H9 (cell line): ENCODE data around the gene UBN1. TPM values are rescaled to one million over a fixed set of nuclear protein-coding genes. Genes with fewer than 3 reads are reported as not detected.

Source experiments
- DNase-seq: peaks from one replicate; pipeline ENCODE4 v3.0.0-alpha.2; 2017
- H2AFZ ChIP-seq: one replicate; pipeline ENCODE4 v1.6.1; 2013; ENCODE audit warnings: mild to moderate bottlenecking, low read length, control low read depth, moderate library complexity
- H2AK5ac ChIP-seq: 2 replicates; pipeline ENCODE4 v1.6.1; 2013; ENCODE audit warnings: low read length, control low read depth, mixed read lengths; ENCODE audit not compliant: insufficient read length
- H2BK120ac ChIP-seq: one replicate; pipeline ENCODE4 v1.6.1; 2013; ENCODE audit warnings: low read depth, mild to moderate bottlenecking, low read length, control low read depth, inconsistent platforms; ENCODE audit not compliant: poor library complexity, severe bottlenecking
- H2BK12ac ChIP-seq: 2 replicates; pipeline ENCODE4 v1.6.1; 2013; ENCODE audit warnings: low read length, control low read depth, mixed read lengths, low read depth; ENCODE audit not compliant: insufficient read length
- H2BK15ac ChIP-seq: 2 replicates; pipeline ENCODE4 v1.6.1; 2013; ENCODE audit warnings: low read depth, low read length, control low read depth
- H2BK20ac ChIP-seq: one replicate; pipeline ENCODE4 v1.6.1; 2013; ENCODE audit warnings: low read depth, mild to moderate bottlenecking, low read length, control low read depth, inconsistent platforms; ENCODE audit not compliant: poor library complexity, severe bottlenecking
- H2BK5ac ChIP-seq: 2 replicates; pipeline ENCODE4 v1.6.1; 2013; ENCODE audit warnings: low read length, control low read depth, mixed read lengths; ENCODE audit not compliant: insufficient read length
- H3K14ac ChIP-seq: 2 replicates; pipeline ENCODE4 v1.6.1; 2013; ENCODE audit warnings: low read length, control low read depth; ENCODE audit not compliant: insufficient read depth
- H3K18ac ChIP-seq: 2 replicates; pipeline ENCODE4 v1.6.1; 2013; ENCODE audit warnings: low read depth, mild to moderate bottlenecking, mixed read lengths, low read length, control low read depth; ENCODE audit not compliant: insufficient read length
- H3K23ac ChIP-seq: 2 replicates; pipeline ENCODE4 v1.6.1; 2013; ENCODE audit warnings: low read length, control low read depth, mixed read lengths, low read depth; ENCODE audit not compliant: insufficient read length
- H3K23me2 ChIP-seq: 2 replicates; pipeline ENCODE4 v1.6.1; 2013; ENCODE audit warnings: low read depth, mild to moderate bottlenecking, mixed read lengths, low read length, control low read depth; ENCODE audit not compliant: insufficient read length, poor library complexity, severe bottlenecking
- H3K27ac ChIP-seq: 2 replicates; pipeline ENCODE4 v1.5.1; 2013; ENCODE audit warnings: low read length, control low read depth, mixed read lengths, low read depth; ENCODE audit not compliant: insufficient read length
- H3K27me3 ChIP-seq: 2 replicates; pipeline ENCODE4 v1.6.1; 2013; ENCODE audit warnings: low read length, control low read depth, inconsistent platforms; ENCODE audit not compliant: insufficient read depth
- H3K4ac ChIP-seq: 2 replicates; pipeline ENCODE4 v1.6.1; 2013; ENCODE audit warnings: low read depth, mild to moderate bottlenecking, control low read depth, inconsistent platforms, low read length, moderate library complexity
- H3K4me1 ChIP-seq: 2 replicates; pipeline ENCODE4 v1.6.1; 2013; ENCODE audit warnings: low read length, control low read depth, inconsistent platforms; ENCODE audit not compliant: insufficient read depth
- H3K4me2 ChIP-seq: 2 replicates; pipeline ENCODE4 v1.6.1; 2013; ENCODE audit warnings: low read length, control low read depth, mixed read lengths; ENCODE audit not compliant: insufficient read length, insufficient read depth
- H3K56ac ChIP-seq: 2 replicates; pipeline ENCODE4 v1.6.1; 2013; ENCODE audit warnings: low read depth, mild to moderate bottlenecking, mixed read lengths, low read length, control low read depth; ENCODE audit not compliant: insufficient read length
- H3K79me1 ChIP-seq: 2 replicates; pipeline ENCODE4 v1.6.1; 2013; ENCODE audit warnings: low read depth, mild to moderate bottlenecking, moderate library complexity, low read length, control low read depth, inconsistent platforms; ENCODE audit not compliant: insufficient read depth, poor library complexity, severe bottlenecking
- H3K79me2 ChIP-seq: 2 replicates; pipeline ENCODE4 v1.6.1; 2013; ENCODE audit warnings: low read length, control low read depth, inconsistent platforms; ENCODE audit not compliant: insufficient read depth
- H3K9ac ChIP-seq: 2 replicates; pipeline ENCODE4 v1.6.1; 2013; ENCODE audit warnings: low read length, control low read depth, mixed read lengths; ENCODE audit not compliant: insufficient read length; ENCODE audit errors: extremely low read depth
- H3K9me3 ChIP-seq: one replicate; pipeline ENCODE4 v1.6.1; 2013; ENCODE audit warnings: low read depth, low read length, inconsistent platforms; ENCODE audit not compliant: control insufficient read depth
- H3T11ph ChIP-seq: one replicate; pipeline ENCODE4 v1.6.1; 2013; ENCODE audit warnings: mild to moderate bottlenecking, low read length, control low read depth, inconsistent platforms
- H4K20me1 ChIP-seq: one replicate; pipeline ENCODE4 v1.6.1; 2013; ENCODE audit not compliant: control insufficient read depth, insufficient read length, insufficient read depth
- H4K5ac ChIP-seq: 2 replicates; pipeline ENCODE4 v1.6.1; 2013; ENCODE audit warnings: low read depth, mild to moderate bottlenecking, mixed read lengths, low read length, control low read depth; ENCODE audit not compliant: insufficient read length
- H4K8ac ChIP-seq: replicated peaks from 2 replicates; pipeline ENCODE4 v1.6.1; 2013; ENCODE audit warnings: low read length, control low read depth, mixed read lengths, low read depth; ENCODE audit not compliant: insufficient read length
- H4K91ac ChIP-seq: 2 replicates; pipeline ENCODE4 v1.6.1; 2013; ENCODE audit warnings: low read depth, mild to moderate bottlenecking, moderate library complexity, mixed read lengths, low read length, control low read depth; ENCODE audit not compliant: insufficient read length
- H3K27ac Mint-ChIP-seq, 3 experiments: 2 replicates in 2 of 3; 3 replicates in 1 of 3; pipeline ENCODE4 v1.8.0; 2020 to 2021; ENCODE audit warnings: mixed read lengths in 3 of 3, mild to moderate bottlenecking in 1 of 3, moderate library complexity in 1 of 3
- H3K27me3 Mint-ChIP-seq: 2 replicates; pipeline ENCODE4 v1.8.0; 2021; ENCODE audit warnings: low read depth, mild to moderate bottlenecking, moderate library complexity, mixed read lengths
- H3K36me3 Mint-ChIP-seq, 3 experiments: 2 replicates in 2 of 3; 3 replicates in 1 of 3; pipeline ENCODE4 v1.8.0; 2020 to 2021; ENCODE audit warnings: low read depth in 3 of 3, mixed read lengths in 3 of 3; ENCODE audit not compliant: insufficient read depth in 1 of 3
- H3K4me1 Mint-ChIP-seq, 2 experiments: 2 replicates each; pipeline ENCODE4 v1.8.0; 2020; ENCODE audit warnings: mixed read lengths in 2 of 2
- H3K4me3 Mint-ChIP-seq, 2 experiments: 2 replicates in 1 of 2; 3 replicates in 1 of 2; pipeline ENCODE4 v1.8.0; 2020 to 2021; ENCODE audit warnings: mild to moderate bottlenecking in 2 of 2, mixed read lengths in 2 of 2, moderate library complexity in 1 of 2
- H3K9me3 Mint-ChIP-seq, 2 experiments: 2 replicates in 1 of 2; 3 replicates in 1 of 2; pipeline ENCODE4 v1.8.0; 2020; ENCODE audit warnings: mild to moderate bottlenecking in 2 of 2, mixed read lengths in 2 of 2, moderate library complexity in 1 of 2
- CTCF ChIP-seq: fragments of 200-600 bp; sonication (generic); conservative IDR thresholded peaks from 3 replicates; pipeline ENCODE4 v1.8.0; 2021; ENCODE audit warnings: antibody characterized with exemption, mild to moderate bottlenecking
- WGBS: extraction: QIAGEN DNeasy Blood & Tissue Kit; methylation state at CpG from one replicate; pipeline ENCODE4 v1.1.7; 2013; ENCODE audit warnings: missing lambda C conversion rate, low lambda C conversion rate, mixed read lengths; ENCODE audit not compliant: insufficient read length; ENCODE audit errors: extremely low coverage; 5-methylcytosine and 5-hydroxymethylcytosine counted together
- total RNA-seq: library from RNA; stranded (reverse); gene quantifications from 2 replicates; pipeline ENCODE4 v1.2.1, GENCODE V29; 2021

UBN1 gene
- total RNA-seq, 1 experiment from 2014 or later: 55.2 TPM

GRCh38 chr16:4910828-4911227 is 63.5 kb downstream of the UBN1 start:
- peaks cover 4 to 9% of the 10 kb centered on the region in 2 experiments for H3K4me1 Mint-ChIP-seq
- no peak overlapping the region for H2AK5ac ChIP-seq
- H2AFZ ChIP-seq: no peak overlapping the region
- H3K79me2 ChIP-seq: no peaks in the 10 kb centered on the region
- no peak overlapping the region for H3K23ac ChIP-seq
- no peaks in the 10 kb centered on the region for H4K20me1 ChIP-seq
- no peak overlapping the region for H4K8ac ChIP-seq
- no peak overlapping the region for H3T11ph ChIP-seq
- no CpG with 5 or more reads among the region's 12 CpGs for WGBS
- H3K27me3 Mint-ChIP-seq: no peaks in the 10 kb centered on the region
- H3K27ac ChIP-seq: no peak overlapping the region
- no peak overlapping the region for H3K18ac ChIP-seq
- no peak overlapping the region for H4K5ac ChIP-seq
- H2BK5ac ChIP-seq: no peak overlapping the region
- H2BK12ac ChIP-seq: no peak overlapping the region
- no peak overlapping the region for H3K14ac ChIP-seq
- H3K4me3 Mint-ChIP-seq: no peak overlapping the region
- no peaks in the 10 kb centered on the region for H3K9me3 ChIP-seq
- H3K27ac Mint-ChIP-seq: no peak overlapping the region
- H2BK120ac ChIP-seq: no peak overlapping the region
- no peaks in the 10 kb centered on the region for H3K23me2 ChIP-seq
- H3K56ac ChIP-seq: no peak overlapping the region
- no peak overlapping the region for H3K4me2 ChIP-seq
- H3K27me3 ChIP-seq: no peaks in the 10 kb centered on the region
- H4K91ac ChIP-seq: no peak overlapping the region
- no peaks in the 10 kb centered on the region for H3K9me3 Mint-ChIP-seq
- no peak overlapping the region for H2BK20ac ChIP-seq
- no peaks in the 10 kb centered on the region for H3K4me1 ChIP-seq
- no peak overlapping the region for H2BK15ac ChIP-seq
- no peak for DNase-seq
- H3K4ac ChIP-seq: no peak overlapping the region
- TF ChIP-seq CTCF: no peak
- H3K9ac ChIP-seq: no peak overlapping the region
- no peaks in the 10 kb centered on the region for H3K79me1 ChIP-seq
- no peaks in the 10 kb centered on the region for H3K36me3 Mint-ChIP-seq
